Erythroblast (primary cell): ENCODE data around the gene OR2V2.
"Not testable (repeated sequence)": the region's sequence is repeated elsewhere in the genome, so short reads cannot be mapped to it uniquely, and the experiment has no call there.

Experiments used
- DNase-seq, 2 experiments: peaks; one replicate each; lab custom pipeline; 2025; lab: John Stamatoyannopoulos, UW
- GATA1 ChIP-seq: IDR thresholded peaks from 2 replicates; pipeline ENCODE4 v1.6.1; 2011; ENCODE audit warnings: low read depth, mild to moderate bottlenecking, control low read depth, low read length, moderate library complexity
- POLR2A ChIP-seq: IDR thresholded peaks from 2 replicates; pipeline ENCODE4 v1.6.1; 2011; ENCODE audit warnings: mild to moderate bottlenecking, low read length

The OR2V2 gene

DNA sequence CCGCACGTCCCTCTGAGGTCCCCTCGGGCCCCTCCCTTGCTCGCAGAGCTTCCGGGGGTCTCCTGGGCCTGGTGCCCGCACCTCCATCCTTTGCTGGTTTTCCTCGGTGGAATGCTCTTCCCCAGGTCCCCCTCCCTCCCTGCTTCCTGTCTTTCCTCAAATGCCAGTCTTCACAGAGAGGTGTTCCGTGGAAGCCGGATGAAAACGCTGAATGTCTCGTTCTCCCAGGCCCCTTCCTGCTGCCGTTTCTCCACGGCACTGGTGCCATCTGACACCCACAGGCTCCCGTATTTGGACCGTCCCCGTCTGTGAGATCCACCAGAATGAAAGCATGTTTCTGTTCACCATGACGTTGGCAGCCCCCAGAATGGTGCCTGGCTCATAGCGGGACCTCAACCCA is 20.5 kb upstream of the OR2V2 start:
- TF ChIP-seq POLR2A (no peak), GATA1 (no peak)
- DNase-seq = no peak

DNA sequence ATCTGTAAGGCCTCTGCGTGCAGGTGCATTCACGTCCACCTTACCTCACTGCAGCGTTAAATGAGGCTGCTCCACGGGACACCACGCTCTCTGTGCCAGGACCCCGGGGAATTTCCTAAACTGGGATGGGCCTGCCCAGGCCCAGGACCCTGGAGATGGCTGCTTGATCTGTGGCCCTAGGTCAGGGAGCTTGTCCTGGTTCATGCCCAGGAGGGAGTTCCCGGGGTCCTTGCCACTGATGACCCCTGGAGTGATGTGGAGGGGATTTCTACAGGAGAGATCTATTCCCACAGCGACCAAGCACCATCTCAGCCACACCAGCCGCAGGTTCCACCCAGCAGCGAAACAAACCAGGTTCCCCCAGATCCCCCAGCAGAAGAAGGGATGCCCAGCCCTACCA is 19.9 kb upstream of the OR2V2 start:
- TF ChIP-seq GATA1 (no peak), POLR2A (no peak)
- DNase-seq = no peak

DNA sequence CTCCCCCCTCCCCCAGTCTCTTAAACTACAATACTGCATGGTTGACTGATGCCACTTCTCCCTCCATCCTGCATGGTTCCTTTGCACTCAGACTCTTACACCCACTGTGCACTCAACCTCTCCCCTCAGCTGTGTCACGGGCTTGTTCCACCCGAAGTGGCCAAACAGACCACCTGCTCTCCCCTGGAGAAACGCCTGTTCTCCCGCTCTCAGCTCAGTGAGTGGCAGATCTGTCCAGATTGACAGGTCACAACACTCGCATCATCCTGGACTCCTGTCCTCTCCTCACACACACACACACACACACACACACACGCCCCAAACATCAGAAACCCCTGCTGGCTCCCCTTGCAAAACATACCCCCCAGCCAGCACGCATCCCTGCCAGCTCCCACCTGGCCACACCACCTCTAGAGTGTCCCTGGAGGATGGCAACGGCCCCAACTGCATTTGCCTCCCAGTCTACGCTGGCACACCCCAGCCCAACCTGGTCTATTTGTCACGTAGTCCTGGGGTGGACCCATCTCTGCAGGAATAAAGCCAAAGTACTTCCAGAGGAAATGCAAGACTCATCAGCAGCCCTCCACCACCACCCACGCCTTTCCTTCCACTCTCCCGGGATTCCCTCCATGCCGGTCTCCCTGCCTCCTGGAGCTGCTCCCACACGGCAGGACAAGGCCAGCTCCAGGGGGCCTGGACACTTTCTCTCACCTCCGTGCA is 19.3 kb upstream of the OR2V2 start:
- no peak for DNase-seq
- no peak for TF ChIP-seq POLR2A
- no peak for TF ChIP-seq GATA1

DNA sequence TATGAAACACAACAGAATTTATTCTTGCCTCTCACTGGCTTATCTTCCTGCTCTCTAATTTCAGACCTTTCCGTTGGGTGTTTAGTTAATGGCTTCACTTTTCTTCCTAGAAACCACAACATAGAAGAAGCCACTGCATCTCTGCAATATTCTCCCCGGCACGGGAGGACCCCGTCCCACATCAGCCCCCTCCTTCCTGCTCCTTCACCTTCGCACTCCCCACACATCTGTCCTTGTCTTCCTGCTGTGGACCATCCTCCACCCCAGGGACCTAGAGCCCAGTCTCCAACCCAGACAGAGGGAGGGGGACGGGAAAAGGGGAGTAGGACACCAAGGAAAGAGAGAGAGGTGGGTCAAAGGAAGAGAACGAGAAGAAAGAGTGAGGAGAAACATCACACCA is 17.8 kb upstream of the OR2V2 start:
- TF ChIP-seq GATA1 = no peak
- no peak for TF ChIP-seq POLR2A
- no peak for DNase-seq

DNA sequence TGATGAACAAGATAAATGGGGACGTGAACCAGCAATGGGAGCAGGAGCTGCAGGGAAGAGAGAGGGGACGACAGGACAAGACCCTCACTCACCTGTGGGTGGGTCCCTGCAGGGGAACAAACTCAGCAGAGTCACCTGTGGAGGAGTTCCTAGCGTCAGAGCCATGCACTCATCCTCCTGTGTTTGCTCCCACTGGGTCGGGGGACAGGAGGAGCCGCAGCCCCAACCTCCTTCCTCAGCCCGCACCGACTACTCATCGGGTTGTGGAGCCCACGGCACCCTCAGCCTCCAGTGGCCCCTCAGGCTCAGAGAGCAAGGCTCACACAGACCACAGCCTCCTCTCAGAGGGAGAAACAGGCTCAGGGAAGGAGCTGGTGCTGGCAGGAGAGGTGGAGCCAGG is 17.3 kb upstream of the OR2V2 start:
- not testable (repeated sequence) for DNase-seq

DNA sequence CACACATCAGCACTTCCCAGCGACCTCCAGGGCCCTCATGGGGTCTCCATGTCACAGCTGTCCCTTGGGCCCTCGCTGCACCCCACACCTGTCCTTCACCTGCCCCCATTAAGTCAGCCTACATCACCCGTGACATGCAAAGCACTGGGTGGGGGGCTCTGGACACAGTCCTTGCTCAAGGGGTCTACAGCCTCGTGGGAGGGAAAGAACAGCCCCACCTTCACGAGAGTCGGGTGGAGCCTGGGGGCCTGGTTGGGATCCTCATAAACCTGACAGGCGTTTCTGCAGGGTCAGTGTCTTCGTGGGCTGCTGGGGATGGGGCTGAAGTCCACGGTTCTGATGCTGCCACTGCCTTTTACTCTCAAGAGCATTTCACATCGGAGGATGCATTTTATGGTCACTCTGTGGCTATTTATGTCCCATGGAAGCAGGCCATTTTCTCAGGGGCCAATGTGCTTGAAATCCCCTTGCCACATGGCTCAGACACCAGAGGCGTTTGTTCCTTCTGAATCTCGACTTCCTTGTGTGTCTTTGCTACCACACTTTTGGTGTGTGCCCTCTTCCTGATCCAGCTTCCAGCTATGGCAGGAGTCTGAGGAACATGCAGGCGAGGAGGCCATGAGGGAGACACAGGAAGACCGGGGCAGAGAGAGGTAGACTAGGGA is 16.4 kb upstream of the OR2V2 start, which contains the start of gene OR2V1:
Gene OR2V1 (minus strand): TSS at position 338 of the 665 bp plus-strand sequence. CDS start 5,865 bp downstream, outside the sequence.
- no peak for DNase-seq
- no peak for TF ChIP-seq POLR2A
- TF ChIP-seq GATA1 = no peak

DNA sequence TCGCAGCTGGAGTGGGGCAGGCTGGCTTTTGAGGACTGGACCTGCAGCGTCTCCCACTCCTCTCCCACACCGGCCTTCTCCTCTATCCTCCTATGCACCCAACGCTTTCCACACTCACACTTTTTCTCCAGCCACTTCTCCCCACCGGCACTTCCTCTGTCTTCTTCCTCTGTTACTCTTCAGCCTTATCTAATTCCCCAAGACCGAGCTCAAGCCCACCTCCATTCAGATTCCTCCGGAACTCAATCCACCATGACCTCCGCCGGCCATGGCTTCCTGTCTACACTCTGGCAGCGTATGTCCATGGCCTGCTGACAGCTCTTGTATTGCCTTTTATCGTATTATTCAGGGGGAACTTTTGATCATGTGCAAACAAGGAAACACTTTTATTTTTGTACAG is 15.9 kb upstream of the OR2V2 start:
- no peak for DNase-seq
- TF ChIP-seq GATA1 (no peak), POLR2A (no peak)

DNA sequence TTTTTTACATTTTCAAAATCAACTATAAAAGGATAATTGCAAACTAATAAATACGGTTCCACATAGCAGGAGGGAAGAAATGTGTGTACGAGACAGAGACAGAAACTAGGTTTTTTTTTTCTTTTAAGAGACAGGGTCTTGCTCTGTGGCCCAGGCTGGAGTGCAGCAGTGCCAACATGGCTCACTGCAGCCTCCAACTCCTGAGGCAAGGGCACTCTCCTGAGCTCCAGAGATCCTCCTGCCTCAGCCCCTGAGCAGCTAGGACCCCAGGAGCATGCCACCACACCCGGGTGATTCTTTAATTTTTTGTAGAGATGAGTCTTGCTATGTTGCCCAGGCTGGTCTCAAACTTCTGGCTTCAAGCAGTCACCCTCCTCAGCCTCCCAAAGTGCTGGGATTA is 14.3 kb upstream of the OR2V2 start:
- DNase-seq = no peak
- TF ChIP-seq POLR2A (no peak), GATA1 (no peak)

DNA sequence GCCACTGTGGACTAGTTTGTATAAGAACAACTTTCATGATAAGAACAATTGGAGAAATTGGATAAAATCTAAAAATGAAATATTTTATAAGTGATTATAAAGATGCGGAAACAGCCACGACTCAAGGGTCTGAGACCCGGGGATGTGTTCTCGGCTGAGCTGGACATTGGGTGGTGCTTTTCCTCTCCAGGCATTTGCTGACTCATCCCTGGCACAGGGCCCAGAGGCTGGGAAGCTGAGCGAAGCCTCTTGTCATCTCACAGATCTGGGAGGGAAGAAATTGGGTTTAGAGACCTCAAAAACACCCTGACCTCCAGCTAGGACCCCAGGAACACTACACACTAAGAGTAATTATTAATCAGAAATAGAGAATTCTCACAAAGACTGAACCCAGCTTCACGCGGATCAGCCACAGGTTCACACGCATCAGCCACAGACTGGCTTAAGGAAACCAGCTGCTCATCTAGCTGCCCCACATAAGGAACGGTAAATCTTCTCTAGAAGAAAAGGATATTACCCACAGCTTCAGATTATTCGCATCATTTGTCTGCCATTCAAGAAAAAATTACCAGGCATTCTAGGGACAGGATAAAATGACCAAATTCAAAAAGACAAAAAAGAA is 13.7 kb upstream of the OR2V2 start:
- DNase-seq = peak; percentile 85 to 93
- TF ChIP-seq POLR2A = no peak
- no peak for TF ChIP-seq GATA1

DNA sequence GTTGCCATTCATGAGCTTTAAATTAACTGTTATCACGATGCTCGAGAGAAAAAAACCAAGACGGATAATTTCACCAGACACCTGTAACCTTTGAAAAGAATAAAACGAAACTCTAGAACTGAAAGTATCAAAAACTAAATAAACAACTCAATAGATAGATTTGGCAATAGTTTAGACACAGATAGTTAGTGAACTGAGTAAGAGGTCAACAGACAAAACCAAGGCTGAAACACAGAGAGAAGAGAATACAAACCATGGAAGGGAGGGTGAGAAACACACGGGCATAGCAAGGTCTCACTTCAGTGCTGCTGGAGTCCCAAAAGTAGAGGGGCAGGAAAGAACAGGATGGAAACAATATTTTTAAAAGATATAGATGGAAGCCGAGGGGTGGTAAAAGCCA is 13.1 kb upstream of the OR2V2 start:
- TF ChIP-seq POLR2A = no peak
- TF ChIP-seq GATA1 = no peak
- DNase-seq = no peak

DNA sequence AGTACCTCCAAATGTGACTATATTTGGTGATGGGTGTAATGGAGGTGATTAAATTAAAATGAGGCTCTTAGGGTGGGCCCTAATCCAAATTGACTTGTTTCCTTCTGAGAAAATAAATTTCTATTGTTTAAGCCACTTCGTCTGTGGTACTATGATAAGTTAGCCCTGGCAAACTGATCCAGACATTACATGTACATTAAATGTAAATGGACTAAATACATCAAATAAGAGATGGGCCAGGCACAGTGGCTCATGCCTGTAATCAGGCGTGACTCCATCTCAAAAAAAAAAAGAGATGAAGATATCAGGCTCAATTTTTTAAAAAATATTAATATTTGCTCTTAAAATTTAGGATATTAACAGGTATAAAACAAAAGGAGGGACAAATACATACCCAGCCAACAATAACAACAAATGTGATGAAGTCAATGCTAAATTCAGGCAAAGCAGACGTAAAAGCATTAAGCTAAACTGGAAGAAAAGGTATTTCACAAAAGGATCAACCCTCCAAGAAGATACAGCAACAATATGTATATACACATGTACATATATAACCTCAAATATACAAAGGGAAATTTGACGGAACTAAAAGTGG is 10.9 kb upstream of the OR2V2 start:
- DNase-seq = no peak
- TF ChIP-seq POLR2A (no peak), GATA1 (no peak)

DNA sequence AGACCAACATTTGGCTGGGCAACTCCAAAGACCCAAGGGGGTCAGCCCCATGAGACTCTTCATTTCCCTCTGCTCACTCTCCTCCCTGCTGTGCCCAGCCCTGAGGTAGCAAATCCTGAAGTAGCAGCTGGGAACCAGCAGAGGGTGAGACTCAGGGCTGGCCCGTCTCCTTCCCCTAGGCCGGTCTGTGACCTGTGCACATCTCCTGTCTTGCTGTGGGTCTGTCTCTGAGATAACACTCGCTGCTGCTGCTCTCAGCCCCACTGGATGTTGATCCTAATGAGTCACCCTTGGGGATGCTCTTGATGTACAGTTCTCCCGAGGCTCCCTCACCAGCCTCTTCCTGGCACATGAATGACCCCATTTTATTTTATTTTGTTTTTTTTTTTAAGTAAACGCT is 9.1 kb upstream of the OR2V2 start:
- no peak for TF ChIP-seq POLR2A
- DNase-seq = peak; percentile 71 to 78

DNA sequence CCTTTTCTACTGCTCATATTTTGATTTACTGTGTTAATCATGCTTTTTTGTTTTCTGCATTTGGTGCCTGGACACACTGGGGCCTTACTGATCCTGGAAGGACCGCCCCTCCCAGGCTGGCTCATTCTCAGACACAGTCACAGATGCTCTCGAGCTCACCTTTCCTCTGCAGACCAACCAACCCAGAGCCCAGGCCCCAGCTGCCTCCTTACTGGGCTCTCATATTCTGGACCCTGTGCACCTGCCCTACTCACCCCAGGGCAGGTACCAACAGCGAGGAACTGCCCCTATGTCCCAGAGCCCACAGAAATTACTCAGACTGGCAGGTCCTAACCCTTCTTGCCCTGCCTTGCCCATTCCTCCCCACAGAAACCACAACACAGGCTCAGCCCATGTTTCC is 6.6 kb upstream of the OR2V2 start:
- TF ChIP-seq GATA1 = no peak
- TF ChIP-seq POLR2A = no peak
- no peak for DNase-seq

DNA sequence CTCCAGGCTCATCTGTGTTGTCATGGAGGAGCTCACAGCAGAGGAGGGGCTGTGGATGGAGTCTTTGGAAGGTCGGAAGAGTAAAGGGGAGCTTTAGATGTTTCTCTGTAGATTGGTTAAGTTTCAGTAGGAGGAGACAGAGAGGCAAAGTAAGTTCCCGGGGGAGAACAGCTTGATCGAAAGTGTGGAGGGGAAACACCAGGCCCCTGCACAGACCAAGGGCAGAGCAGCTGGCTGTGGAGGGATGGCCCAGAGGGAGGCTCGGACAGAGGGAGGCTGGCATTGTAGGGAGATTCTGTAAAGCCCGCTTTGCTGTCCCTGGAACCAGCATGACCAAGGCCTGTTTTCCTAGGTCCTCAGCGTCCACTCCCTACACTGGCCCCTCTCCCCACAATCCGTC is 5.3 kb upstream of the OR2V2 start:
- DNase-seq = no peak
- TF ChIP-seq POLR2A (no peak), GATA1 (no peak)

DNA sequence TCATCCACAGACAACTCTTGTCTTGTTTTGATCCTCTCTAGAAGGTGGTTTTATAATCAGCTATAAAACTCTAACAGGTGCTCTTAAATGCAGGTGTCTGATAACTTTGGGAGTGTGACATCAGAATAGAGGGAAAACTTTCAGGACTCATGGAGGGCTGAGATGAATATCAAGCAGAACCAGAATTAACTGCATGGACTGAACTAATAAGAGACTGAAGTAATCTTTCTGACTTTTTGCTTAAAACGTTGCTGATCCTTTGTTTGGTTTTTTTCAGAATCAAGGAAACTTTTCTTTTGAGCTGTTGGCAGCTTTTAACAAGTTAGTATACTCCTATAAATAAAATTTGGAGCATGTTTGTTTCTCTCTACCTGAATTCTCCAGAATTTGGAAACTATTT is 2.3 kb upstream of the OR2V2 start:
- no peak for DNase-seq
- TF ChIP-seq GATA1 (no peak), POLR2A (no peak)
